Right lobe of liver (tissue), 4 donors: ENCODE data around the gene UNKL.

Experiments used
- CTCF ChIP-seq, 4 donors: fragments of 200-600 bp in 3 of 4; fragments of 450-650 bp in 1 of 4; IDR thresholded peaks; one replicate each; pipeline versions ENCODE4 v1.5.1 to v1.8.0; 2016 to 2022; ENCODE audit warnings: antibody characterized with exemption in 4 of 4, mild to moderate bottlenecking in 2 of 4
- POLR2A ChIP-seq: fragments of 450-650 bp; IDR thresholded peaks from one replicate; pipeline ENCODE4 v1.6.1; 2017; ENCODE audit warnings: antibody characterized with exemption, mild to moderate bottlenecking
- donor health status: DM: no; HTN: no; CAD: no.
- donor health status: DM: no; HTN: no; CAD: no.
- donor health status: DM: no; HTN: yes; CAD: no.

- TF ChIP-seq CTCF (IDR thresholded peaks at IDR 0.05) = no peak
- no peak for TF ChIP-seq POLR2A
These were observed 41.0 kb upstream of the UNKL start for GRCh38 chr16:1455190-1456171.
